GM23248 (cell line): ENCODE measurements around the gene MORC2.

Source experiments
- EZH2 ChIP-seq: fragments of 200-600 bp; sonication (generic); IDR thresholded peaks from 2 replicates; pipeline ENCODE4 v1.6.1; 2018; ENCODE audit warnings: antibody characterized with exemption, mild to moderate bottlenecking; ENCODE audit not compliant: insufficient read depth, poor library complexity, severe bottlenecking
- EZH2phosphoT487 ChIP-seq: fragments of 200-600 bp; sonication (generic); IDR thresholded peaks from 2 replicates; pipeline ENCODE4 v1.6.1; 2018; ENCODE audit warnings: antibody characterized with exemption, moderate library complexity, mild to moderate bottlenecking, low read depth; ENCODE audit not compliant: insufficient read depth

DNA sequence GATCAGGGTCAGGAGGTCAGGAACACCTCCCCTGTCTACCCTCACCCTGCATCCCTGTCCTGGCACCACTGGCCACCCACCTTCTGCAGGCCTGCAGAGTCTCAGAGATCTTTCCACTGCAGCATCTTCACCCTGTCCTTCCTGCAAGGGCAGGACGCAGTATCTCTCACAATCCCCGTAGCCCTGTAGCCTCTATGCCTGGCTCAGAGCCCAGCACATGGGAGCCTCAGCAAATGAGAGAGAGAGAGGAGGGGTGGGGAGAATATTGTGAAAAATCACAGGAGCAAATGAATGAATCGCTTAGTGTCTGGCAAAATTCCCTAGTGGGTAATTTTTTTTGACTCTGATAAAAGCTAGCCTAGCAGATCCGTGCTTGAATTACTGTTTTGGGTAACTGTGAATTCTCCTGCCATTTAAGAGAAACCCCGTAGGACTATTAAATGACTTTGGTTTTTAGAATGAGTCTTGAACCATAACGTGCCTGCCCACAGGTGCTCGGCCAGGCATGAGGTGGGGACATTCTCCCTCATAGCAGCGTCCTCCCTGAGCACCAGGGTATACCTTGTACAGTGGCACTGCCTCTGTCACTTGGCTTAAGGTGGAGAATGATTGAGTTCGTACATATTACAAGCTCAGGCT is 91.5 kb downstream of the MORC2 start:
- TF ChIP-seq EZH2 (no peak), EZH2phosphoT487 (no peak)
